ENCODE results near the gene FAM180B. TPM values are rescaled to one million over a fixed set of nuclear protein-coding genes. Genes with fewer than 3 reads are reported as not detected.

The FAM180B gene
- total RNA-seq, 2 donors from 2014 or later: 0.23 to 0.47 TPM

DNA sequence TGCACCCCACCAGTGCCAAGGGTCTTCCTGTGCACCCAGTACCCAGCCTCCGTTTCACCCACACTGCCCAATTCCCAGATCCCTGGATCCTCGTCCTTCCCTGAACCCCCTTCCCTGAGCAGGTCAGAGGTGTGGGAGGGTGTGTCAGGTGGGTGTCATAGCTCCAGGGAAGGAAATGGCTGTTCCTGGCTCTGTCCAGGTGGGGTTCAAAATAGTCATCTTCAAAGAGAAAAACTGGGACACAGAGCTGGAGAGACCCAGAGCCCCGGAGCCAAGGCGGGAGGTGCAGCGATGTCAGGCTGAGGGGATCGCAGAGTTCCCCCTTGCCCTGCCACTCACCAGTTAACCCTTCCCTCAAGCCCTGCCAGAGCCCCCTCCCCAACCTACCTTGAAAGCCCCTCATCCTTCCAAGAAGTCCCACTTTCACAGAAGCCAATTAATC lies 7.0 kb downstream of the FAM180B start:
- ATAC-seq (no peak), DNase-seq (no peak)
- H3K27ac Mint-ChIP-seq: no peak overlapping the region
- H3K9me3 ChIP-seq (ENCODE audit: control insufficient read depth, low read length, poor library complexity, severe bottlenecking): no peaks in the 10 kb centered on the region
- peak overlapping the region; percentile 41 for H3K4me3 Mint-ChIP-seq
- peaks cover 37% of the 10 kb centered on the region for H3K27me3 Mint-ChIP-seq
- peaks cover 5% of the 10 kb centered on the region for H3K36me3 Mint-ChIP-seq (ENCODE audit: low read depth)
- peaks cover 5% of the 10 kb centered on the region for H3K4me1 Mint-ChIP-seq

DNA sequence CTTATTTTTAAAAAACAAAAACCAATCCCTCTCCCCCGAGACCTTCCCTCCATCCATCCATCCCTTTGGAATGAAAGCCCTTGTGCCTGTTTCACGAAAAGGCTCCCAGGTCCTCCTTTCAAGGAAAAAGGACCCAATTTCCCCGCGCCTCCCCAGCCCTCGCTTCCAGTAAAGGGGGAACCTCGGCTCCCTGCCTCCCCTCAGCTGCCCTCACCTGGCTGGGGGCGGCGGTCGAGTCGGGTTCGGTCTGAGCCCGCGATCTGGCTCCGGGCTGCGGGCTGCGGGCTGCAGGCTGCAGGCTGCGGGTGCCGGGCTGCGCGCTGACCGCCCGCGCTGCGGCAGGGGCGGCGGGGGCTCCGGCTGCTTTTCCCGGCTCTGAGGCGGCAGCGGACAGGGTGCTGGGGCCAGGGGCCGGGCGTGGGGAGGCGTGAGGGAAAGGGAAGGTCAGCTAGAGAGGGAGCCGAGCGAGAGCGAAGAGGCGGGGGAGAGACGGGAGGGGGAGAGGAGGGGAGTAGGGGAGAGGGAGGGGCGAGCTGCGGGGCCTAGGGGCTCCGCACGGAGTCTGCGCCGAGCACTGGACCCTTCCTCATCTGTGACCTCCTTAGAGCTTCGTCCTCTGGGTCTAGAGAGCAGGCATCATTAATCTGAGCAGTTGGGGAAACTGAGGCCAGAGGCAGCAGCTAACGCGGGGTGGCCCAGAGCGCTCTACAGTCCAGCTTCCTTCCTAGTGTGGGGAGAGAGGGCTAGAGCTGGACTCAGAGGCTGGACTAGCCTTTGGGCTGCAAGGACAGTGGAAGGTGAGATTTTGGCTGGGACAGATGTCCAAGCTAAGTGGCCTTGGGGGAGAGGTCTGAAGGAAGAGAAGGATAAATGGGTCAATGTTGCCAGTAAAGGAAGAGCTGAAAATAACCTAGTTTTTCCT lies 7.7 kb downstream of the FAM180B start, which contains the start of gene C1QTNF4:
C1QTNF4 (minus strand) TSS at position 478 of the 922 bp plus-strand sequence. CDS start 3,601 bp downstream, outside the sequence.
- peaks cover 7% of the 10 kb centered on the region for H3K36me3 Mint-ChIP-seq (ENCODE audit: low read depth)
- peak within 1 kb of the TSS; percentile 41 for H3K4me3 Mint-ChIP-seq
- DNase-seq: no peak

GRCh38 chr11:47595029-47595428 lies 8.6 kb downstream of the FAM180B start:
- Mint-ChIP-seq H3K4me1 (peaks cover 8% of the 10 kb centered on the region), H3K36me3 (ENCODE audit: low read depth) (peaks cover 9% of the 10 kb centered on the region), H3K4me3 (no peak overlapping the region), H3K27me3 (peaks cover 37% of the 10 kb centered on the region), H3K27ac (no peak overlapping the region)
- H3K9me3 ChIP-seq (ENCODE audit: control insufficient read depth, low read length, poor library complexity, severe bottlenecking): no peaks in the 10 kb centered on the region
- DNase-seq (no peak), ATAC-seq (no peak)

More for the DNA sequence above, 7.7 kb downstream of the FAM180B start, which contains the start of gene C1QTNF4:
- Mint-ChIP-seq H3K27me3 (peaks cover 37% of the 10 kb centered on the region), H3K4me1 (peaks cover 7% of the 10 kb centered on the region), H3K27ac (no peak within 1 kb of the TSS)
- H3K9me3 ChIP-seq (ENCODE audit: control insufficient read depth, low read length, poor library complexity, severe bottlenecking): no peaks in the 10 kb centered on the region
- ATAC-seq: no peak

DNA sequence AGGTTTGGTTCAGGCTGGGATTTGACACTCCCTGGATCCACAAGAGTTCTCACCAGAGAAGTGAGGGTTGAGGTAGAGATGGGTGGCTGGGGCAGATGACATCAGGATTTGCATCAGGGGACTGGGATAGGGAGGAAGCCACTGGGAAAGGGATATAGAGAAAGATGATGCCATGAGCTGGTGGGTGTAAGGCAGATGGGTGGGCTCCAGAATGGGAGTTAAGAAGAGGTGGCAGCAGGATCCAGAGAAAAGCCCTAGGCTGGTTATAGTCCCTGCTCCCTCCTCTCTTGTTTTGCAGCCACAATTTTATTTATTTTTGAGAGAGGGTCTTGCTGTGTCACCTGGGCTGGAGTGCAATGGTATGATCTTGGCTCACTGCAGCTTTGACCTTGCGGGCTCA lies 9.5 kb downstream of the FAM180B start:
- H3K27me3 Mint-ChIP-seq: peaks cover 37% of the 10 kb centered on the region
- H3K27ac Mint-ChIP-seq: no peak overlapping the region
- peaks cover 9% of the 10 kb centered on the region for H3K36me3 Mint-ChIP-seq (ENCODE audit: low read depth)
- H3K4me3 Mint-ChIP-seq: no peak overlapping the region
- peaks cover 8% of the 10 kb centered on the region for H3K4me1 Mint-ChIP-seq
- no peaks in the 10 kb centered on the region for H3K9me3 ChIP-seq (ENCODE audit: control insufficient read depth, low read length, poor library complexity, severe bottlenecking)
- DNase-seq: no peak
- no peak for ATAC-seq

DNA sequence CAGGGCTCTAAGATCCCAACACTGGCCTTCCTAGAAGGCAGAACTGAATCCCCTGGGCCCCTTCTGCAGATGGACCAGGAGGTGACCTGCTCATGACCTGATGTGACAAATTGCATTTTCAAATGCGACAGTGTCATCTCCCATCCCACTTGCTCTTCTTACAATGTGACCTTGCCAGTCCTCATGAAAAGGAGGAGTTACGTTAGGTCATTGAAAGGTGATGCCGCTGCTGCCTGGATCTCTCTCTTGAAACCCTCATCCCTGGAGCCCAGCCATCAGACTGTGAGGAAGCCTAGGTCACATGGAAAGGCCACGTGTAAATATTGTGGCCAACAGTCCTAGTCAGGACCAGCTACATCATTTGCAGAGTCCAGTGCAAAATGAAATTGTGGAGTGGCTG lies 13.4 kb downstream of the FAM180B start:
- DNase-seq (no peak), ATAC-seq (no peak)
- Mint-ChIP-seq H3K4me3 (no peak overlapping the region), H3K36me3 (ENCODE audit: low read depth) (peaks cover 4% of the 10 kb centered on the region), H3K27me3 (peaks cover 12% of the 10 kb centered on the region), H3K27ac (no peak overlapping the region), H3K4me1 (peaks cover 3% of the 10 kb centered on the region)
- no peaks in the 10 kb centered on the region for H3K9me3 ChIP-seq (ENCODE audit: control insufficient read depth, low read length, poor library complexity, severe bottlenecking)

GRCh38 chr11:47603295-47603694 lies 16.8 kb downstream of the FAM180B start:
- H3K36me3 Mint-ChIP-seq (ENCODE audit: low read depth): peaks cover 9% of the 10 kb centered on the region

DNA sequence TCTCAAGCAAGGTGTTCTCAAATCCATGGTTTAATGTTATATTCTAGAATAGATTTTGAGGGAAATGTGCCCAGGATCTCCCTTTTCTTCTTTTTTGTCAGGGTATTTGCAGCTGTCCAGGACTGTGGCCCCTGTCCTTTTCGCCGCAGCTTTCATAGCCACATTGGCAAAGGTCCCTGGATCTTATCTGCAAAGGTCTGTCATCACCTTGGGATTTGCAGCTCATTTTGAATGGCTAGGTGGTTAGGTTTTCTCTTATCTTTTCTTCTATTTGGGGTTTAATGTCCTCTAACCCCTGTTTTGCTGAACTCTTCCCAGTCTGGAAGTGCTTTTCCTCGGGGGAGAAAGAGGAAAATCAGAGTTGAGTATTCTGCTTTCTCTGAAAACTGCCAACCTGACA lies 19.4 kb downstream of the FAM180B start:
- H3K9me3 ChIP-seq (ENCODE audit: control insufficient read depth, low read length, poor library complexity, severe bottlenecking): no peaks in the 10 kb centered on the region
- Mint-ChIP-seq H3K4me1 (no peaks in the 10 kb centered on the region), H3K27me3 (no peaks in the 10 kb centered on the region), H3K27ac (no peak overlapping the region), H3K36me3 (ENCODE audit: low read depth) (peaks cover 5% of the 10 kb centered on the region), H3K4me3 (no peak overlapping the region)
- no peak for DNase-seq
- no peak for ATAC-seq

More at GRCh38 chr11:47603295-47603694, 16.8 kb downstream of the FAM180B start:
- H3K4me1 Mint-ChIP-seq: peaks cover 3% of the 10 kb centered on the region
- no peaks in the 10 kb centered on the region for H3K27me3 Mint-ChIP-seq
- no peaks in the 10 kb centered on the region for H3K9me3 ChIP-seq (ENCODE audit: control insufficient read depth, low read length, poor library complexity, severe bottlenecking)
- ATAC-seq (no peak), DNase-seq (no peak)
- no peak overlapping the region for H3K27ac Mint-ChIP-seq
- no peak overlapping the region for H3K4me3 Mint-ChIP-seq

- H3K36me3 Mint-ChIP-seq (ENCODE audit: low read depth): peaks cover 5% of the 10 kb centered on the region
- no peak overlapping the region for H3K4me3 Mint-ChIP-seq
- H3K4me1 Mint-ChIP-seq: no peaks in the 10 kb centered on the region
- ATAC-seq: no peak
- peak overlapping the region; percentile 43 for H3K27ac Mint-ChIP-seq
- H3K9me3 ChIP-seq (ENCODE audit: control insufficient read depth, low read length, poor library complexity, severe bottlenecking): no peaks in the 10 kb centered on the region
- no peak for DNase-seq
- H3K27me3 Mint-ChIP-seq: no peaks in the 10 kb centered on the region
Observed at GRCh38 chr11:47606731-47607130, 20.3 kb downstream of the FAM180B start.

- Mint-ChIP-seq H3K27ac (no peak overlapping the region), H3K4me3 (no peak overlapping the region), H3K27me3 (no peaks in the 10 kb centered on the region), H3K36me3 (ENCODE audit: low read depth) (peaks cover 5% of the 10 kb centered on the region), H3K4me1 (no peaks in the 10 kb centered on the region)
- DNase-seq: no peak
- no peaks in the 10 kb centered on the region for H3K9me3 ChIP-seq (ENCODE audit: control insufficient read depth, low read length, poor library complexity, severe bottlenecking)
- no peak for ATAC-seq
Observed at GRCh38 chr11:47607380-47607779, 20.9 kb downstream of the FAM180B start.

DNA sequence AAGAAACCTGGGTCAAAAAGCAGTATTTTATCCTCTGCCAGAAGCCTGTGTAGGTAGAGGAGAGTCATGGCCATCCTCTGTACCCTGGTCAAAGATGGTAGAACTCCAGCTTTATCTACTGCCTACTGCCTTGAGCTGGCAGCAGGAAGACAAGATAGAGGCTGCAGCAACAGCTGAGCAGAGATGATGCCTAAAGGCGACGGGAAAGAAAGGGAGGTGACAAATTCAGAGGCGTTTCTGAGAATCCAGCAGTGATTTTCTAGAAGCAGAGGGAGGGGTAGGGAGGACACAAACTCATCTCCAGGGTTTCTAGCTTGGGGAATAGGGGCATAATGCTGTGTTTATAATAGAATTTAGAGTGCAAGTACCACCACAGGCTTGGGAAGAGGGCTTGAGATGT lies 23.2 kb downstream of the FAM180B start:
- ATAC-seq (no peak), DNase-seq (no peak)
- H3K9me3 ChIP-seq (ENCODE audit: control insufficient read depth, low read length, poor library complexity, severe bottlenecking): no peaks in the 10 kb centered on the region
- Mint-ChIP-seq H3K36me3 (ENCODE audit: low read depth) (peaks cover 5% of the 10 kb centered on the region), H3K27ac (no peak overlapping the region), H3K4me1 (no peaks in the 10 kb centered on the region), H3K27me3 (no peaks in the 10 kb centered on the region), H3K4me3 (no peak overlapping the region)

GRCh38 chr11:47611348-47611794 lies 24.9 kb downstream of the FAM180B start:
- Mint-ChIP-seq H3K36me3 (ENCODE audit: low read depth) (peaks cover 5% of the 10 kb centered on the region), H3K27me3 (no peaks in the 10 kb centered on the region), H3K4me3 (no peak overlapping the region), H3K27ac (no peak overlapping the region), H3K4me1 (no peaks in the 10 kb centered on the region)
- DNase-seq: no peak
- no peaks in the 10 kb centered on the region for H3K9me3 ChIP-seq (ENCODE audit: control insufficient read depth, low read length, poor library complexity, severe bottlenecking)
- no peak for ATAC-seq

DNA sequence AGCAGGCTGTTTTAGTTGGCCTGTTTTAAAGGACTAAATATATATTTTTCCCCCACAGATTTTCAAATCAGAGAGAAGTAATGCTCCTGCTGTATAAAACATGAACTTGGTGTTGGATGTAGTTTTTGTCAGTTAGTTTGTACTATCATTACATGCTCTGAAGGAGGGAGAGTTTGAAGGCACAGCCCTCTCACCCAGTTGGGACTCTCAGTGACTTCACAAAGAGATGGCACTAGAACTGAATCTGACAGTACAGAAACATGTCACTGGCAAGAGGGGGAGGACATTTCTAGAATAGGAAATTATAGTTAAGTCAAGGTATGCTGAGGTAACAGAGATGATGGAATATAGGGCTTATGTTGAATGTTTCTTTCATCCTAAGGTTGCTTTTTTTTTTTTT lies 28.8 kb downstream of the FAM180B start:
- Mint-ChIP-seq H3K27ac (no peak overlapping the region), H3K4me1 (no peaks in the 10 kb centered on the region), H3K27me3 (no peaks in the 10 kb centered on the region), H3K36me3 (ENCODE audit: low read depth) (peaks cover 3% of the 10 kb centered on the region), H3K4me3 (no peak overlapping the region)
- ATAC-seq (no peak), DNase-seq (no peak)
- H3K9me3 ChIP-seq (ENCODE audit: control insufficient read depth, low read length, poor library complexity, severe bottlenecking): no peaks in the 10 kb centered on the region

- no peak for DNase-seq
- Mint-ChIP-seq H3K27me3 (no peaks in the 10 kb centered on the region), H3K36me3 (ENCODE audit: low read depth) (peaks cover 3% of the 10 kb centered on the region), H3K4me3 (no peak overlapping the region), H3K4me1 (no peaks in the 10 kb centered on the region), H3K27ac (no peak overlapping the region)
- no peak for ATAC-seq
- H3K9me3 ChIP-seq (ENCODE audit: control insufficient read depth, low read length, poor library complexity, severe bottlenecking): no peaks in the 10 kb centered on the region
Observed at GRCh38 chr11:47616726-47617416, 30.4 kb downstream of the FAM180B start.
